ENCODE measurements around the gene TNFAIP2. TPM values are rescaled to one million over a fixed set of nuclear protein-coding genes. Genes with fewer than 3 reads are reported as not detected.
A peak's percentile ranks its signal among the peaks of the same experiment; 100 is the strongest.

Gene TNFAIP2
- total and polyA plus RNA-seq, 2 donors (not counting 3 experiments of a cell fraction or from before 2014, with no cell fraction given) = 31.6 to 42.7 TPM

DNA sequence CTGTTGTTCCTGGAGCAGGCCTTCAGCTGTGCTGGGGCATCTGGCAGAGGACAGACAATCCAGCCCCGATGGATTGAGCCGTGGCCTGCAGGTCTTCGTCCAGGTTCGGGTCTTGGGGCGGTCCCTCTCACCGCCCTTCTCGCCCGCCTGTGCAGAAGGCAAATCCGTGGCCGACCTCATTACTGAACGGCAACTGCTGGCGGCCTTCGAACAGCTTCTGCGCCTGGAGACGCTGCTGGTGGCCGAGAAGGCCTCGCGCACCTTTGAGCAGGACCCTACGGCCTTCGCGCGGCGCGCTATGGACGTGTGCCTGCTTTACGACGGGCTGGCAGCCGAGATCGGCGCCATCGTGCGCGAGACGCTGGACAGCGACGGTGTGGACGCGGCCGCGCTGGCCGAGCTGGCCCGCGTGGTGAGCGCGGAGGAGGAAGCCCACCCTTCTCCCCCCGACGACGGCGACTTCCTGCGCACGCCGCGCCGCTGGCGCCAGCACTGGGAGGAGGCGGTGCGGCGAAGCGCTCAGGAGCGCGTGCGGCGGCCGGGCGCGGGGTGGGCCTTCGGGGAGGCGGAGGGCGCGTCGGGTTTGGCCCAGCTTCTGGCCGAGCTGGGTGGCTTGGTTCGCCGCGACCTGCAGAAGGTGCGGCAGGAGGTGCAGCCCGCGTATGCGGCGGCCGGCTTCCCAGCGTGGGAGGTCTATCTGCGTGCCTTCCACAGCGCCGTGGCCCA lies 21.1 kb upstream of the TNFAIP2 start:
- BruUV-seq (replicated peaks) = no TSS peak
- Histone ChIP-seq H3K9me1 (replicated peaks; ENCODE audit: control insufficient read depth, extremely low read depth, insufficient read depth, low read length) (no peaks in the 10 kb centered on the region), H4K20me1 (replicated peaks; ENCODE audit: control insufficient read depth, extremely low read depth, insufficient read depth, low read length) (no peaks in the 10 kb centered on the region), H3K36me3 (ENCODE audit: control insufficient read depth in 2 of 2, extremely low read depth in 1 of 2, insufficient read depth in 2 of 2, low read length in 2 of 2) (no peaks in the 10 kb centered on the region), H3K27ac (ENCODE audit: insufficient read depth, low read depth, low read length) (no peak overlapping the region), H3K4me1 (ENCODE audit: control insufficient read depth, extremely low read depth, insufficient read depth, low read length) (no peaks in the 10 kb centered on the region), H3K4me3 (replicated peaks in 1 of 3; ENCODE audit: insufficient read depth in 1 of 3, low read depth in 1 of 3, low read length in 3 of 3) (no peak overlapping the region), H3K79me2 (ENCODE audit: control insufficient read depth, insufficient read depth, low read length) (no peaks in the 10 kb centered on the region), H3K27me3 (ENCODE audit: control insufficient read depth in 2 of 2, insufficient read depth in 2 of 2, low read length in 2 of 2) (peaks cover 28 to 29% of the 10 kb centered on the region in 2 experiments), H2AFZ (ENCODE audit: low read depth, low read length) (no peak overlapping the region), H3K9me3 (replicated peaks; ENCODE audit: control insufficient read depth, insufficient read depth, low read length) (no peaks in the 10 kb centered on the region), H3K9ac (replicated peaks; ENCODE audit: extremely low read depth, insufficient read depth, low read length) (no peak overlapping the region), H3K4me2 (ENCODE audit: insufficient read depth, low read length) (no peak overlapping the region)
- intact Hi-C loops (cut with micrococcal nuclease) = loop anchor here (5.0 kb wide), 1 partner anchor 285 kb away; the partner anchor contains the start of gene MARK3
- DNase-seq (ENCODE audit: low read depth, low spot score) = no peak
- dilution Hi-C loops (cut with MboI; ENCODE audit: extremely low pct_ligation_motif_present, low sequenced_read_pairs) = no loop called here
- FAIRE-seq = no peak
- no peak for TF ChIP-seq MYC (IDR thresholded peaks at IDR 0.05; ENCODE audit: low read depth, low read length)
- peak; percentile 85 for TF ChIP-seq EZH2 (IDR thresholded peaks at IDR 0.05; ENCODE audit: borderline replicate concordance, low read depth, low read length, severe bottlenecking)
- TF ChIP-seq, protein P1, sequence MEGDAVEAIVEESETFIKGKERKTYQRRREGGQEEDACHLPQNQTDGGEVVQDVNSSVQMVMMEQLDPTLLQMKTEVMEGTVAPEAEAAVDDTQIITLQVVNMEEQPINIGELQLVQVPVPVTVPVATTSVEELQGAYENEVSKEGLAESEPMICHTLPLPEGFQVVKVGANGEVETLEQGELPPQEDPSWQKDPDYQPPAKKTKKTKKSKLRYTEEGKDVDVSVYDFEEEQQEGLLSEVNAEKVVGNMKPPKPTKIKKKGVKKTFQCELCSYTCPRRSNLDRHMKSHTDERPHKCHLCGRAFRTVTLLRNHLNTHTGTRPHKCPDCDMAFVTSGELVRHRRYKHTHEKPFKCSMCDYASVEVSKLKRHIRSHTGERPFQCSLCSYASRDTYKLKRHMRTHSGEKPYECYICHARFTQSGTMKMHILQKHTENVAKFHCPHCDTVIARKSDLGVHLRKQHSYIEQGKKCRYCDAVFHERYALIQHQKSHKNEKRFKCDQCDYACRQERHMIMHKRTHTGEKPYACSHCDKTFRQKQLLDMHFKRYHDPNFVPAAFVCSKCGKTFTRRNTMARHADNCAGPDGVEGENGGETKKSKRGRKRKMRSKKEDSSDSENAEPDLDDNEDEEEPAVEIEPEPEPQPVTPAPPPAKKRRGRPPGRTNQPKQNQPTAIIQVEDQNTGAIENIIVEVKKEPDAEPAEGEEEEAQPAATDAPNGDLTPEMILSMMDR (IDR thresholded peaks at IDR 0.05; ENCODE audit: extremely low read depth in 1 of 2, insufficient read depth in 1 of 2, low read depth in 1 of 2, low read length in 2 of 2) = no peak
- no peak for TF ChIP-seq JUN (IDR thresholded peaks at IDR 0.05; ENCODE audit: borderline replicate concordance, insufficient read depth, insufficient read length, low read depth)
- TF ChIP-seq, protein P2, sequence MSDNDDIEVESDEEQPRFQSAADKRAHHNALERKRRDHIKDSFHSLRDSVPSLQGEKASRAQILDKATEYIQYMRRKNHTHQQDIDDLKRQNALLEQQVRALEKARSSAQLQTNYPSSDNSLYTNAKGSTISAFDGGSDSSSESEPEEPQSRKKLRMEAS (IDR thresholded peaks at IDR 0.05; ENCODE audit: insufficient read depth, insufficient read length) = no peak
- no peak for TF ChIP-seq GATA2 (IDR thresholded peaks at IDR 0.05; ENCODE audit: insufficient read depth, insufficient read length, low read depth, low read length)
- ChIA-PET POLR2A (no interaction called here), CTCF (interaction anchor here (1.6 to 7.9 kb wide), 3 partner anchors 22 to 189 kb away, joined by 3 to 257 read pairs (median 219); partner anchors contain the start of gene TNFAIP2)
